Ovary (tissue), 9 donors: ENCODE results near the gene DTL. TPM values are rescaled to one million over a fixed set of nuclear protein-coding genes. Genes with fewer than 3 reads are reported as not detected.

Experiments
- DNase-seq, 5 donors: peaks; one replicate each; pipeline ENCODE4 v3.0.0-alpha.2; 2019 to 2020
- H3K27ac ChIP-seq, 2 donors: fragments of 200-600 bp; one replicate each; pipeline versions ENCODE4 v1.5.1 to v1.8.0; 2019 to 2022
- H3K27me3 ChIP-seq: fragments of 200-600 bp; one replicate; pipeline ENCODE4 v1.8.0; 2022
- H3K36me3 ChIP-seq: fragments of 200-600 bp; sonication (generic); one replicate; pipeline ENCODE4 v1.5.1; 2019
- H3K4me1 ChIP-seq: one replicate; pipeline ENCODE4 v1.8.1; 2013; ENCODE audit warnings: mild to moderate bottlenecking, moderate library complexity; ENCODE audit not compliant: insufficient read depth
- H3K4me3 ChIP-seq: fragments of 200-600 bp; sonication (generic); one replicate; pipeline ENCODE4 v1.5.1; 2017
- H3K9me3 ChIP-seq, 2 donors: fragments of 200-600 bp in 1 of 2; sonication (generic) in 1 of 2; one replicate each; pipeline versions ENCODE4 v1.5.1 to v1.8.1; 2013 to 2019; ENCODE audit warnings: mild to moderate bottlenecking in 1 of 2, moderate library complexity in 1 of 2
- CTCF ChIP-seq, 3 donors: fragments of 450-650 bp in 2 of 3; fragments of 200-600 bp in 1 of 3; IDR thresholded peaks; one replicate each; pipeline versions ENCODE4 v1.5.1 to v1.8.0; 2016 to 2022; ENCODE audit warnings: antibody characterized with exemption in 3 of 3, mild to moderate bottlenecking in 1 of 3
- EP300 ChIP-seq: sonication (generic); formaldehyde crosslinking; IDR thresholded peaks from one replicate; pipeline ENCODE4 v1.6.1; 2017; ENCODE audit warnings: antibody characterized with exemption
- POLR2A ChIP-seq: fragments of 450-650 bp; IDR thresholded peaks from one replicate; pipeline ENCODE4 v1.6.1; 2017; ENCODE audit warnings: antibody characterized with exemption, mild to moderate bottlenecking, moderate library complexity
- WGBS, 3 donors: extraction: QIAGEN DNeasy Blood & Tissue Kit in 1 of 3; methylation state at CpG; one replicate each; pipeline versions ENCODE4 v1.1.5 to v1.1.7; 2013 to 2017; 5-methylcytosine and 5-hydroxymethylcytosine counted together
- intact Hi-C, 4 donors: fragments of 100-400 bp; cut with DNase I; formaldehyde crosslinking; loops; one replicate each; pipeline versions ENCODE4 v1.11.0 to v1.15.1; 2022 to 2023
- polyA plus RNA-seq, 2 donors: library from polyadenylated mRNA; stranded (reverse); fragments of 200-250 nt in 1 of 2; fragments of 350-450 nt in 1 of 2; fragmentation: Illumina TruSeq in 1 of 2; extraction: RNeasy Lipid Tissue Mini Kit (QIAGEN cat#74804) in 1 of 2; gene quantifications; one replicate each; pipeline ENCODE4 v1.2.3, GENCODE V29; 2013 to 2014
- total RNA-seq, 7 donors: library from RNA; depleted of rRNA in 2 of 7; stranded (reverse); fragments of >200 nt in 2 of 7; fragmentation: NEBNext Ultra II Directional in 3 of 7; extraction: Animal tissue kit (Norgen Biotek cat#: 25700) in 3 of 7; gene quantifications; one replicate each; pipeline versions ENCODE4 v1.1.0 to v1.2.4, GENCODE V29; 2016 to 2023
- donor health status: DM: no; HTN: no; CAD: no; lungs with moderate emphysema.
- donor health status: DM: no; HTN: no; CAD: no.
- donor health status: Bipolar disorder and iron deficiency.
- donor health status: DM: yes; HTN: yes; CAD: no.
- donor health status: DM: no; HTN: no; CAD: no.
- donor health status: DM: yes; HTN: yes; CAD: no.

The DTL gene
- total and polyA plus RNA-seq, 9 donors = 0.11 to 2.0 (median 0.96) TPM

DNA sequence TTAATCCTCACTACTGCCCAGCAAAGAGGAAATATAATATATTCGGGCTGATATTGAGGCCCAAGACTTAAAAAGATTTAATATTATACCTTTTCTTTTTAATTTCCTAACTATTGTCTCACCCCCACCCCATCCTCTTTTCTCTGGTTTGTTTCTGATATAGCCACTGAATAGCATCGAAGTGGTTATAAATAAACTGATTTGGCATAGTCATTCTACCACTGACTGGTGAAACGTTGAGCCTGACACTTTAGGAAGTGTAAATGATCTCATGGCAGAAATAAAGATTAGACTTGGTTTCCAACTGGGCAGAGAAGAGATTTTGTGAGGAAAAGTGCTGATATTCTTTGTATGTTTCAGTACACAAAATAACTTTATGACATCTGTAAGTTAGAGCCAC, 39.3 kb downstream of the DTL start:
- no peak for TF ChIP-seq POLR2A
- TF ChIP-seq EP300 = no peak
- no peak for TF ChIP-seq CTCF (IDR thresholded peaks at IDR 0.05)
- no peak overlapping the region for H3K27ac ChIP-seq
- no peaks in the 10 kb centered on the region for H3K9me3 ChIP-seq
- no peak for DNase-seq
- 67 to 81% (median 77%) methylated on average over 3 of the region's 3 CpGs for WGBS, 3 donors
- H3K4me1 ChIP-seq = no peaks in the 10 kb centered on the region
- H3K4me3 ChIP-seq = no peak overlapping the region
- intact Hi-C loops = loop anchor here in 2 of 4 donors (5.0 kb wide), 1 partner anchor 382 kb away; no protein-coding TSS in a partner anchor
- H3K36me3 ChIP-seq = no peaks in the 10 kb centered on the region
- no peaks in the 10 kb centered on the region for H3K27me3 ChIP-seq

DNA sequence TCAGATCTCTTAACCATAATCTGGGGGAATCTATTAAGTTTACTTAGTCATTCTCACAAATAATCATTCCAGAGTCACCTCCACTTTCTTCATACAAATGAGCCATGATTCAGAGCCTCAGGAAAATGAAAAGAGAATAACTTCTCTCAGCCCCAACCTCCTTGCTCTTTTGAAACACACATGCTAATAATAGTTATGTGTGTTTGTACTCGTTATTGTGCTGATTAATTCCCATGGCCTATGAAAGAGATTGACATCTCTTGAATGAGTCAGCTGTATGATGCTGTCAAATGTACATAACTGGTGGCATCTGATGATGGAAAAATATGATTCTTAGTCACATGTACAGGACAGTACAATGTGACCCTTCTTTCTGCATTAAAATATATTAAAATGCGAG, 41.5 kb downstream of the DTL start:
- intact Hi-C loops = no loop called here
- Histone ChIP-seq H3K27ac (no peak overlapping the region), H3K4me1 (no peaks in the 10 kb centered on the region), H3K36me3 (no peaks in the 10 kb centered on the region), H3K9me3 (no peaks in the 10 kb centered on the region), H3K27me3 (no peaks in the 10 kb centered on the region), H3K4me3 (no peak overlapping the region)
- no peak for DNase-seq
- 80 to 85% (median 81%) methylated on average over 2 of the region's 2 CpGs for WGBS, 3 donors
- TF ChIP-seq POLR2A = no peak
- no peak for TF ChIP-seq CTCF (IDR thresholded peaks at IDR 0.05)
- TF ChIP-seq EP300 = no peak

- no peaks in the 10 kb centered on the region for H3K27me3 ChIP-seq
- intact Hi-C loops = no loop called here
- no peak overlapping the region for H3K4me3 ChIP-seq
- H3K27ac ChIP-seq = no peak overlapping the region
- no peak for DNase-seq
- no peaks in the 10 kb centered on the region for H3K9me3 ChIP-seq
- 81 to 87% (median 86%) methylated on average over 2 of the region's 2 CpGs for WGBS, 3 donors
- H3K36me3 ChIP-seq = no peaks in the 10 kb centered on the region
- H3K4me1 ChIP-seq = no peaks in the 10 kb centered on the region
- TF ChIP-seq POLR2A = no peak
- TF ChIP-seq CTCF (IDR thresholded peaks at IDR 0.05) = no peak
- TF ChIP-seq EP300 = no peak
These were observed 43.3 kb downstream of the DTL start for GRCh38 chr1:212078826-212079225.

GRCh38 chr1:212082765-212083406, 47.3 kb downstream of the DTL start:
- Histone ChIP-seq H3K4me3 (no peak overlapping the region), H3K4me1 (no peaks in the 10 kb centered on the region), H3K36me3 (no peaks in the 10 kb centered on the region), H3K27ac (no peak overlapping the region), H3K27me3 (no peaks in the 10 kb centered on the region), H3K9me3 (no peaks in the 10 kb centered on the region)
- WGBS, 3 donors = 93 to 96% (median 95%) methylated on average over 2 of the region's 2 CpGs
- DNase-seq = no peak
- TF ChIP-seq POLR2A = no peak
- no peak for TF ChIP-seq EP300
- no peak for TF ChIP-seq CTCF (IDR thresholded peaks at IDR 0.05)
- intact Hi-C loops = no loop called here
